HFFc6 (cell line): ENCODE measurements around the gene CXCL14. TPM values are rescaled to one million over a fixed set of nuclear protein-coding genes. Genes with fewer than 3 reads are reported as not detected.

Source experiments
- DNase-seq: peaks from one replicate; pipeline ENCODE4 v3.0.0-alpha.2; 2018
- H3K27ac Mint-ChIP-seq: 2 replicates; pipeline ENCODE4 v1.8.0; 2020; ENCODE audit warnings: mild to moderate bottlenecking, mixed read lengths
- H3K27me3 Mint-ChIP-seq: 2 replicates; pipeline ENCODE4 v1.8.0; 2021; ENCODE audit warnings: mild to moderate bottlenecking, moderate library complexity, mixed read lengths; ENCODE audit not compliant: insufficient read depth
- H3K36me3 Mint-ChIP-seq: 2 replicates; pipeline ENCODE4 v1.8.0; 2021; ENCODE audit warnings: low read depth, mixed read lengths
- H3K4me1 Mint-ChIP-seq: 2 replicates; pipeline ENCODE4 v1.8.0; 2020; ENCODE audit warnings: low read depth, mixed read lengths
- H3K4me3 Mint-ChIP-seq: 2 replicates; pipeline ENCODE4 v1.8.0; 2020; ENCODE audit warnings: mild to moderate bottlenecking, moderate library complexity, mixed read lengths
- H3K9me3 Mint-ChIP-seq: 2 replicates; pipeline ENCODE4 v1.8.0; 2020; ENCODE audit warnings: mild to moderate bottlenecking, mixed read lengths
- total RNA-seq, 6 experiments: library from RNA; stranded (reverse); fragmentation: NEBNext Ultra II Directional; extraction: Animal tissue kit (Norgen Biotek cat#: 25700); gene quantifications; 2 replicates in 1 of 6; 3 replicates in 5 of 6; pipeline ENCODE4 v1.2.3, GENCODE V29; 2021
- TF ChIP-seq, protein P1 (sequence below): fragments of 200-600 bp; sonication (generic); IDR thresholded peaks from 2 replicates; pipeline ENCODE4 v1.5.0; 2021; ENCODE audit warnings: antibody characterized with exemption, mild to moderate bottlenecking

CXCL14 gene
- total RNA-seq, 6 experiments from 2014 or later, result 0.17 TPM; not detected in 5

DNA sequence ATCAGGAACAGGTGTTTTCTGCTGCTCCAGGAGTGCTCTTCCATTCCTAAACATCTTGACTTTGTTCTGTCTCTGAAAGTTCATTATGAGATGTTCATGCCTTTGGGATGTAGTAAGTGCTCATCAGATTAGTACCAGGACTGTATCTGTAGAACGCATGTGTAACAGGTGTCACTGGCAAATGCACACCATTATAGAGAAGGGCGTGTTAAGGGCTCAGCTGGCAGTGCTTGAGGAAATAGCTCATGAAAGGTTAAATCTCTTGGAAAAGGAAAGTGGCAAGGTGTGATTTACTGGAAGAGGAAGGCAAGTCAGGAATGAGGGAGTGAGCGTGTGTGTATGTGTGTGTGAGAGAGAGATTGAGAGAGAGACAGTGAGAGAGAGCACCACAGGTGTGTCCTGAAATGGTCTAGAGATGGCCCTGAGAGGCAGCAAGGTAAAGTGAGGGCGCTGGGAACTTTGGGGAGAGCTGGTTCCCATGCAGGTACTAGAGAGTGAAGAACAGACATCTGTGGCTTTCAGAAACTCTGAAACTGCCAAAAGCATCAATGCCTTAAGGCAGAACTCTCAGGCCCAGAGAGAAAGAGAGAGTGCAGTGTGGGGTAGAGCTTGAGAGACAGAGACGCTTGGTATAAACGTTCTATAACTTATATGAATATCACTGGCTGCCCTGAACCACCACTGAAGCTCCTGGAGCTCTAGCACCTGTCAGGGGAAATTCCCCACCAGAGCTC lies 13.7 kb upstream of the CXCL14 start:
- no peaks in the 10 kb centered on the region for H3K36me3 Mint-ChIP-seq
- no peak overlapping the region for H3K4me3 Mint-ChIP-seq
- peaks cover 9% of the 10 kb centered on the region for H3K27me3 Mint-ChIP-seq

DNA sequence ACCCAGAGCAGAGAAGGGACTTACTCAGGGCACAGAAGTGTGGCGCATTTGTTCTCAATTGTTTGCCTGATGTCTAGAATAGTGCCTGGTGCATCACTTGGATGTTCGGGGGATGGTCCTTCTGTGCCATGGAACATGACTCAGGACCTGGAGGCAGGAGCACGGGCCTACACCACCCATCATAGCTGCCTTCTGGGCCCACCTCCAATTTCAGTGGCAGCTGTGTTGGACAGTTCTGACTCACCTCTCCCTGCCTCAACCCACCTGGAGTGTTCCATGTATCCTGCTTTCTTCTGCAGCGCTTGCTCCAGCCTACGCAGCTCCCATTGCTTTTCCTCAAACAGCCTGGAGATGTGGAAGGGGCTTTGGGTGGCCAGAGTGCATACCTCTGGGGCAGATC lies 12.5 kb upstream of the CXCL14 start:
- Mint-ChIP-seq H3K4me3 (no peak overlapping the region), H3K27ac (no peak overlapping the region), H3K27me3 (peaks cover 9% of the 10 kb centered on the region), H3K4me1 (no peaks in the 10 kb centered on the region), H3K36me3 (no peaks in the 10 kb centered on the region), H3K9me3 (no peaks in the 10 kb centered on the region)
- TF ChIP-seq, protein P1, sequence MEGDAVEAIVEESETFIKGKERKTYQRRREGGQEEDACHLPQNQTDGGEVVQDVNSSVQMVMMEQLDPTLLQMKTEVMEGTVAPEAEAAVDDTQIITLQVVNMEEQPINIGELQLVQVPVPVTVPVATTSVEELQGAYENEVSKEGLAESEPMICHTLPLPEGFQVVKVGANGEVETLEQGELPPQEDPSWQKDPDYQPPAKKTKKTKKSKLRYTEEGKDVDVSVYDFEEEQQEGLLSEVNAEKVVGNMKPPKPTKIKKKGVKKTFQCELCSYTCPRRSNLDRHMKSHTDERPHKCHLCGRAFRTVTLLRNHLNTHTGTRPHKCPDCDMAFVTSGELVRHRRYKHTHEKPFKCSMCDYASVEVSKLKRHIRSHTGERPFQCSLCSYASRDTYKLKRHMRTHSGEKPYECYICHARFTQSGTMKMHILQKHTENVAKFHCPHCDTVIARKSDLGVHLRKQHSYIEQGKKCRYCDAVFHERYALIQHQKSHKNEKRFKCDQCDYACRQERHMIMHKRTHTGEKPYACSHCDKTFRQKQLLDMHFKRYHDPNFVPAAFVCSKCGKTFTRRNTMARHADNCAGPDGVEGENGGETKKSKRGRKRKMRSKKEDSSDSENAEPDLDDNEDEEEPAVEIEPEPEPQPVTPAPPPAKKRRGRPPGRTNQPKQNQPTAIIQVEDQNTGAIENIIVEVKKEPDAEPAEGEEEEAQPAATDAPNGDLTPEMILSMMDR, result no peak
- no peak for DNase-seq

More for the DNA sequence above, 13.7 kb upstream of the CXCL14 start:
- no peak for DNase-seq
- TF ChIP-seq, protein P1, result no peak
- Mint-ChIP-seq H3K27ac (no peak overlapping the region), H3K4me1 (no peaks in the 10 kb centered on the region), H3K9me3 (no peaks in the 10 kb centered on the region)

DNA sequence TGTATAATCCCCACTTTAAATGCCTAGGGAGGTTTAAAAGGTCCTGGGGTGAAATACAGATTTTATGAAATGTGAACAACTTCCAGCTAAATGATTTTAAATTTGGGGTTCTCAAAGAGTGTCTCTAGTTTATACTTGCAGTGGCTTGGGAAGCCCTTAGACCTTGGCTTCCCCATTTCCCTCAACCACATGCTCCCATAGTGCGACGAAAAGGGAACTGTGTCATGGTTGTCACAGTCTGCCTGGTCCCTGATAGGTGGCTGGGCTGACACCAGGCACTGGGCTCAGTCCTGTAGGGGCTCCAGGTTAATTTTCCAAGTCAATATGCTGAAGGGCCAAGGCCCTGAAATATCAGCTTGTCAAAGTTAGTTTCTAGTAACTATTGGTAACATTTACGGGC lies 10.4 kb upstream of the CXCL14 start:
- Mint-ChIP-seq H3K4me1 (no peaks in the 10 kb centered on the region), H3K27me3 (peaks cover 5% of the 10 kb centered on the region), H3K4me3 (no peak overlapping the region), H3K9me3 (no peaks in the 10 kb centered on the region), H3K36me3 (no peaks in the 10 kb centered on the region), H3K27ac (no peak overlapping the region)
- TF ChIP-seq, protein P1, result no peak
- DNase-seq, result no peak

DNA sequence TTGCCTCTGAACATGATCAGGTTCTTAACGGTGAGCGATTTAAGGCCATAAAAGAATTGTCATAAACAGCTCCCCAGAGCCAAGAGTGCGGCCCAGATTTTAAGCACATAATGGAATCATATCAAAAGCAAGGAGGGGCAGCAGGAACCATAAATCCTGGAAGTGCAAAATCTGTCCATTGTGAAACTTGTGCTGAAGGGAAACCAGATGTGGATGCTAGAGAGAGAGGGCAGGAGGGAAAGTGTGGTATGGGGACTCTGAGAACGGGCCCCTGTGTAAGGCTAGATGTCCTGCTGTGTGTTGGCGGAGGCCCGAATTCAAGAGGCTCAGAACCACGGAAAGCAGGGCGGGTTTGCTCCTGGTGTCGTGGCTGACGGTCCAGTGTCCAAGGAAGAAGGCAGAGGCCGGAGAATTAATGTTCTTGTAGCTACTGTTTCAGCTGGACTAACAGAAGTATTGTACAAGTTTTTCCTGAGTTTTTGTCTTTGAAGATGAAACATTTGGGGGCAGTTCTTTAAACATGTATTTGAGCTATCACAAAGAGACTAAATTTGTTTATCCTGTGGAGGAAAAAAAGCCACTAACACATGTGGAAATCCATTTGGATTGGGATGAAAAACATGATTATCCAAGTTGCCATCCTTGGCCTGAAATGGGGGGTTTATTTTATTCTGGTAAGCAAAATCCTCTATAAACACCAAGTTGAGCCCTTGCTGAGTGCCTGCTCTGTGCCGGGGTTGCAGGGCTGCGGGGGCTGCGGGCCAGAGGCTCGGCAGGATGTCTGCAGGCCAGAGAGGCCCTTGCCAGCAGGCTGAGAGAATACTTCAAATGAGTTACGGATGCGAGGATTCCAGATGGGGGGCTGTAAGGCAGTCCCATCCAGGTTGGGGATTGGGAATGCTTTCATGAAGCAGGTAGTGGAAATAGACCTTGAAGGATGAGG lies 9.2 kb upstream of the CXCL14 start:
- TF ChIP-seq, protein P1, result no peak
- Mint-ChIP-seq H3K27me3 (peaks cover 9% of the 10 kb centered on the region), H3K36me3 (no peaks in the 10 kb centered on the region), H3K27ac (no peak overlapping the region), H3K9me3 (no peaks in the 10 kb centered on the region), H3K4me3 (no peak overlapping the region), H3K4me1 (no peaks in the 10 kb centered on the region)
- no peak for DNase-seq

DNA sequence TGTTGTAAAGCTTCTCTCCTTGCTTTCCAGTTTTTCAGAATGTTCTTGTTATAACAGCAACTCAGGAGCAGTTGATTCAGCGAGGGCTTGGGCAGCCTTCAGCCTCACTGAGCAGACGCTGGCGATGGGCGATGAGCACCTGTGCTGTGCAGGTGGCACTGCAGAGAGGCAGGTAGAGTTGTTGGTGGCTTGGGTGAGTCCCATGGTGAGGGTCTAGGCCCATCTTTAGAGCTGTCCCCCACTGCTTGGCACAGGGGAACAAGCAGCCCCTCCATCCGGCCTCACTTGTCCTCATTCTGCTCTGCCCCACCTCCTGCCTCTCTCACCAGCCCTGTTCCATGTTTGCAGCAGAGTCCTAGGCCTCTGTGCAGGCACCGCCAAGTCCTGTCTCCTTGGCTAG lies 6.1 kb upstream of the CXCL14 start:
- no peaks in the 10 kb centered on the region for H3K36me3 Mint-ChIP-seq
- H3K4me3 Mint-ChIP-seq, result no peak overlapping the region
- TF ChIP-seq, protein P1, result no peak
- no peaks in the 10 kb centered on the region for H3K9me3 Mint-ChIP-seq
- H3K27ac Mint-ChIP-seq, result no peak overlapping the region
- H3K4me1 Mint-ChIP-seq, result no peaks in the 10 kb centered on the region
- peaks cover 25% of the 10 kb centered on the region for H3K27me3 Mint-ChIP-seq
- DNase-seq, result no peak
